MCF 10A (cell line): ENCODE data around the gene CPNE4. TPM values are rescaled to one million over a fixed set of nuclear protein-coding genes. Genes with fewer than 3 reads are reported as not detected.

Experiments
- BruUV-seq: library from RNA; stranded (reverse); fragments of 400-500 nt; replicated peaks from 2 replicates; lab custom pipeline; 2021; lab: Mats Ljungman, UMichigan
- CTCF ChIA-PET: fragments of 300-600 bp; sonication (Branson Sonifier 250); formaldehyde crosslinking; extraction: SDS; loops from one replicate; lab custom pipeline; 2021; ENCODE audit warnings: antibody characterized with exemption, inconsistent platforms; lab: Yijun Ruan, JAX
- POLR2A ChIA-PET: fragments of 300-600, 350-650 bp; sonication (Branson Sonifier 250); formaldehyde crosslinking; extraction: SDS; loops from one replicate; lab custom pipeline; 2020; ENCODE audit warnings: antibody characterized with exemption, inconsistent platforms; lab: Yijun Ruan, JAX
- DNase-seq: peaks from one replicate; pipeline ENCODE4 v3.0.0-alpha.2; 2018; ENCODE audit not compliant: unreplicated experiment
- H3K27ac Mint-ChIP-seq: one replicate; pipeline ENCODE4 v1.8.0; 2022; ENCODE audit warnings: mild to moderate bottlenecking, low read depth, mixed read lengths; ENCODE audit not compliant: unreplicated experiment
- H3K27me3 Mint-ChIP-seq: one replicate; pipeline ENCODE4 v1.8.0; 2022; ENCODE audit warnings: mixed read lengths; ENCODE audit not compliant: insufficient read depth, unreplicated experiment
- H3K36me3 Mint-ChIP-seq: one replicate; pipeline ENCODE4 v1.8.0; 2022; ENCODE audit warnings: mild to moderate bottlenecking, moderate library complexity, mixed read lengths; ENCODE audit not compliant: insufficient read depth, unreplicated experiment
- H3K4me1 Mint-ChIP-seq: one replicate; pipeline ENCODE4 v1.8.0; 2022; ENCODE audit warnings: mixed read lengths; ENCODE audit not compliant: insufficient read depth, unreplicated experiment
- H3K4me3 Mint-ChIP-seq: one replicate; pipeline ENCODE4 v1.8.0; 2022; ENCODE audit warnings: mild to moderate bottlenecking, moderate library complexity, mixed read lengths; ENCODE audit not compliant: unreplicated experiment
- H3K9me3 Mint-ChIP-seq: one replicate; pipeline ENCODE4 v1.8.0; 2022; ENCODE audit warnings: mixed read lengths; ENCODE audit not compliant: unreplicated experiment
- CTCF ChIP-seq: fragments of 200-600 bp; IDR thresholded peaks from one replicate; pipeline ENCODE4 v1.8.0; 2022; ENCODE audit warnings: antibody characterized with exemption, mild to moderate bottlenecking; ENCODE audit not compliant: unreplicated experiment
- intact Hi-C: fragments of 100-400 bp; cut with micrococcal nuclease; formaldehyde crosslinking; loops from 2 replicates; pipeline ENCODE4 v1.14.1; 2022
- total RNA-seq: library from RNA; stranded (reverse); gene quantifications from 2 replicates; pipeline ENCODE4 v1.2.3, GENCODE V29; 2022

The CPNE4 gene
- total RNA-seq, 1 experiment from 2014 or later: not detected

- ChIA-PET CTCF (interaction anchor here (0.8 kb wide), 1 partner anchor 108 kb away, joined by 3 read pairs; no protein-coding TSS in a partner anchor), POLR2A (no interaction called here)
- H3K36me3 Mint-ChIP-seq: no peaks in the 10 kb centered on the region
- TF ChIP-seq CTCF: no peak
- H3K27ac Mint-ChIP-seq: no peak overlapping the region
- no TSS peak for BruUV-seq
- no peak for DNase-seq
- intact Hi-C loops: no loop called here
- H3K4me1 Mint-ChIP-seq: no peaks in the 10 kb centered on the region
- H3K4me3 Mint-ChIP-seq: no peak overlapping the region
- H3K9me3 Mint-ChIP-seq: no peaks in the 10 kb centered on the region
- H3K27me3 Mint-ChIP-seq: no peaks in the 10 kb centered on the region
These were observed 133.1 kb downstream of the CPNE4 start for GRCh38 chr3:131901686-131902085.

GRCh38 chr3:131900891-131901290 lies 133.9 kb downstream of the CPNE4 start:
- no TSS peak for BruUV-seq
- ChIA-PET POLR2A (no interaction called here), CTCF (no interaction called here)
- Mint-ChIP-seq H3K4me1 (no peaks in the 10 kb centered on the region), H3K27me3 (no peaks in the 10 kb centered on the region), H3K36me3 (no peaks in the 10 kb centered on the region), H3K27ac (no peak overlapping the region), H3K4me3 (no peak overlapping the region), H3K9me3 (no peaks in the 10 kb centered on the region)
- no peak for TF ChIP-seq CTCF
- intact Hi-C loops: no loop called here
- DNase-seq: no peak

- Mint-ChIP-seq H3K4me3 (no peak overlapping the region), H3K36me3 (no peaks in the 10 kb centered on the region), H3K27me3 (no peaks in the 10 kb centered on the region), H3K27ac (no peak overlapping the region), H3K9me3 (no peaks in the 10 kb centered on the region), H3K4me1 (no peaks in the 10 kb centered on the region)
- intact Hi-C loops: no loop called here
- ChIA-PET POLR2A (no interaction called here), CTCF (interaction anchor here (0.9 kb wide), 1 partner anchor 104 kb away, joined by 3 read pairs; no protein-coding TSS in a partner anchor)
- no TSS peak for BruUV-seq
- TF ChIP-seq CTCF: no peak
- no peak for DNase-seq
These were observed 135.8 kb downstream of the CPNE4 start for GRCh38 chr3:131899021-131899420.

DNA sequence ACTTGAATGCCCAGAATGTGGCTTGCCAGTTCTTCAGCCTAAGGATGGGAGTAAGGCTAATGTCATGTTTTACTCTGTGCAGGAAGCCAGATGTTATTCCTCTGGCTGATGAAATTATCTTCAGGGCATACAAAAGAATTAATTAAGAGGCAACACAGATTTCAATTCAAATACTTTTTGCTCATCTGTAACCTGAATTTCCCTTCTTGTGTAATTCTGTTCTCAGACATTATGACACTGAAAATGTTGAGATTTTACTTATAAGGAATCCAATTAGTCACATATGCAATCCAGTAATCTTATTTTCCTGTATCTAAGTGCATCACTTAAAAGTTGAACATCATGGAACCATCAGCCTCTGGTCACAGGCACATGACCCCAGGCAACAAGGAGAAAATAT lies 136.5 kb downstream of the CPNE4 start:
- no peak for TF ChIP-seq CTCF
- Mint-ChIP-seq H3K9me3 (no peaks in the 10 kb centered on the region), H3K27me3 (no peaks in the 10 kb centered on the region), H3K4me1 (no peaks in the 10 kb centered on the region), H3K36me3 (no peaks in the 10 kb centered on the region), H3K27ac (no peak overlapping the region), H3K4me3 (no peak overlapping the region)
- POLR2A ChIA-PET: no interaction called here
- intact Hi-C loops: no loop called here
- DNase-seq: no peak
- BruUV-seq: no TSS peak
- CTCF ChIA-PET: interaction anchor here (0.9 kb wide), 1 partner anchor 104 kb away, joined by 3 read pairs; no protein-coding TSS in a partner anchor
